GM18907 (cell line): ENCODE results near the gene EFNB2.

Experiments used
- ATAC-seq: cut with Tn5 transposase; IDR thresholded peaks from one replicate; pipeline ENCODE4 v1.9.1; 2021; ENCODE audit warnings: mild to moderate bottlenecking, moderate library complexity; ENCODE audit not compliant: unreplicated experiment

Gene EFNB2

GRCh38 chr13:106551350-106551749 lies 15.9 kb upstream of the EFNB2 start:
- ATAC-seq, result no peak

GRCh38 chr13:106550570-106551135 lies 15.2 kb upstream of the EFNB2 start:
- ATAC-seq, result no peak

- ATAC-seq, result no peak
Observed at GRCh38 chr13:106548064-106548696, 12.7 kb upstream of the EFNB2 start.

- ATAC-seq, result no peak
Observed at GRCh38 chr13:106541826-106542225, 6.4 kb upstream of the EFNB2 start.

GRCh38 chr13:106540613-106541012 lies 5.2 kb upstream of the EFNB2 start:
- no peak for ATAC-seq

- no peak for ATAC-seq
Observed at GRCh38 chr13:106537521-106537920, 2.1 kb upstream of the EFNB2 start.

- peak; percentile 50 for ATAC-seq
Observed at GRCh38 chr13:106536244-106537034, 977 bp upstream of the EFNB2 start.

- peak; percentile 31 for ATAC-seq
Observed at GRCh38 chr13:106534639-106535551, 567 bp downstream of the EFNB2 start.

GRCh38 chr13:106533943-106534638 lies 1.4 kb downstream of the EFNB2 start:
- ATAC-seq, result no peak

- ATAC-seq, result peak; percentile 16
Observed at GRCh38 chr13:106533101-106533942, 2.1 kb downstream of the EFNB2 start.

GRCh38 chr13:106532111-106532929 lies 3.1 kb downstream of the EFNB2 start:
- no peak for ATAC-seq

- no peak for ATAC-seq
Observed at GRCh38 chr13:106530980-106531481, 4.4 kb downstream of the EFNB2 start.

GRCh38 chr13:106530171-106530851 lies 5.2 kb downstream of the EFNB2 start:
- no peak for ATAC-seq

GRCh38 chr13:106529415-106530170 lies 5.9 kb downstream of the EFNB2 start:
- ATAC-seq, result no peak

GRCh38 chr13:106528718-106529414 lies 6.6 kb downstream of the EFNB2 start:
- no peak for ATAC-seq

- no peak for ATAC-seq
Observed at GRCh38 chr13:106527826-106528225, 7.6 kb downstream of the EFNB2 start.

- ATAC-seq, result no peak
Observed at GRCh38 chr13:106527445-106527801, 8.0 kb downstream of the EFNB2 start.
